Measurements from ENCODE around the gene SMC5. TPM values are rescaled to one million over a fixed set of nuclear protein-coding genes. Genes with fewer than 3 reads are reported as not detected.
A peak's percentile ranks its signal among the peaks of the same experiment; 100 is the strongest.
"Not testable (repeated sequence)": the region's sequence is repeated elsewhere in the genome, so short reads cannot be mapped to it uniquely, and the experiment has no call there.

Gene SMC5
- total RNA-seq, 1 donor from 2014 or later: 14.7 TPM

- peak; percentile 15 to 39 for DNase-seq (ENCODE audit: low read depth in 2 of 2)
Measured at GRCh38 chr9:70263421-70263820, 4.6 kb downstream of the SMC5 start.

GRCh38 chr9:70278305-70278704 is 19.5 kb downstream of the SMC5 start:
- DNase-seq (ENCODE audit: low read depth in 2 of 2): no peak

GRCh38 chr9:70283848-70284247 is 25.1 kb downstream of the SMC5 start:
- no peak for DNase-seq (ENCODE audit: low read depth in 2 of 2)

GRCh38 chr9:70285246-70285645 is 26.5 kb downstream of the SMC5 start:
- DNase-seq (ENCODE audit: low read depth in 2 of 2): no peak

- DNase-seq (ENCODE audit: low read depth in 2 of 2): no peak
Measured at GRCh38 chr9:70285981-70286598, 27.3 kb downstream of the SMC5 start.

GRCh38 chr9:70290626-70291025 is 31.8 kb downstream of the SMC5 start:
- no peak for DNase-seq (ENCODE audit: low read depth in 2 of 2)

GRCh38 chr9:70291446-70291845 is 32.7 kb downstream of the SMC5 start:
- peak; percentile 3 to 45 for DNase-seq (ENCODE audit: low read depth in 2 of 2)

GRCh38 chr9:70292253-70292652 is 33.5 kb downstream of the SMC5 start:
- DNase-seq (ENCODE audit: low read depth in 2 of 2): no peak

- no peak for DNase-seq (ENCODE audit: low read depth in 2 of 2)
Measured at GRCh38 chr9:70293214-70293613, 34.4 kb downstream of the SMC5 start.

- DNase-seq (ENCODE audit: low read depth in 2 of 2): no peak
Measured at GRCh38 chr9:70297141-70297540, 38.4 kb downstream of the SMC5 start.

- no peak for DNase-seq (ENCODE audit: low read depth in 2 of 2)
Measured at GRCh38 chr9:70298245-70298771, 39.5 kb downstream of the SMC5 start.

GRCh38 chr9:70303268-70303667 is 44.5 kb downstream of the SMC5 start:
- no peak for DNase-seq (ENCODE audit: low read depth in 2 of 2)

GRCh38 chr9:70304810-70305209 is 46.0 kb downstream of the SMC5 start:
- no peak for DNase-seq (ENCODE audit: low read depth in 2 of 2)

- DNase-seq (ENCODE audit: low read depth in 2 of 2): peak in 1 of 2 donors; percentile 6
Measured at GRCh38 chr9:70315389-70315788, 56.6 kb downstream of the SMC5 start.

GRCh38 chr9:70318002-70318401 is 59.2 kb downstream of the SMC5 start:
- DNase-seq (ENCODE audit: low read depth in 2 of 2): no peak

- no peak for DNase-seq (ENCODE audit: low read depth in 2 of 2)
Measured at GRCh38 chr9:70322096-70322495, 63.3 kb downstream of the SMC5 start.

GRCh38 chr9:70324963-70325362 is 66.2 kb downstream of the SMC5 start:
- DNase-seq (ENCODE audit: low read depth in 2 of 2): no peak

GRCh38 chr9:70328625-70329024 is 69.8 kb downstream of the SMC5 start:
- not testable (repeated sequence) for DNase-seq (ENCODE audit: low read depth in 2 of 2)

- peak; percentile 51 to 71 for DNase-seq (ENCODE audit: low read depth in 2 of 2)
Measured at GRCh38 chr9:70340572-70340971, 81.8 kb downstream of the SMC5 start.

- DNase-seq (ENCODE audit: low read depth in 2 of 2): no peak
Measured at GRCh38 chr9:70347046-70347445, 88.3 kb downstream of the SMC5 start.

GRCh38 chr9:70352356-70352755 is 93.6 kb downstream of the SMC5 start:
- DNase-seq (ENCODE audit: low read depth in 2 of 2): peak in 1 of 2 donors; percentile 39

GRCh38 chr9:70352802-70353201 is 94.0 kb downstream of the SMC5 start:
- peak; percentile 16 to 46 for DNase-seq (ENCODE audit: low read depth in 2 of 2)

GRCh38 chr9:70355801-70356200 is 97.0 kb downstream of the SMC5 start:
- no peak for DNase-seq (ENCODE audit: low read depth in 2 of 2)

GRCh38 chr9:70362952-70363351 is 104.2 kb downstream of the SMC5 start:
- no peak for DNase-seq (ENCODE audit: low read depth in 2 of 2)

Data from lung microvascular endothelial cell (primary cell).